Stomach (tissue), 4 donors: ENCODE data around the gene EPHB6.

ENCODE experiments used
- POLR2A ChIP-seq, 4 donors: fragments of 450-650 bp; IDR thresholded peaks; one replicate each; pipeline ENCODE4 v1.6.1; 2016; ENCODE audit warnings: antibody characterized with exemption in 4 of 4, control low read depth in 2 of 4, mild to moderate bottlenecking in 1 of 4, moderate library complexity in 1 of 4
- POLR2AphosphoS5 ChIP-seq, 3 donors: sonication (generic); formaldehyde crosslinking; IDR thresholded peaks; one replicate each; pipeline ENCODE4 v1.6.1; 2016; ENCODE audit warnings: antibody characterized with exemption in 3 of 3
- TF ChIP-seq, protein P1 (sequence below), 7 experiments: fragments of 450-650 bp in 4 of 7; fragments of 200-600 bp in 3 of 7; sonication (generic) in 3 of 7; IDR thresholded peaks; one replicate each; pipeline ENCODE4 v1.5.1; 2016 to 2019; ENCODE audit warnings: antibody characterized with exemption in 7 of 7, control low read depth in 2 of 7, mild to moderate bottlenecking in 1 of 7

GRCh38 chr7:142913566-142913965, 58.7 kb downstream of the EPHB6 start:
- TF ChIP-seq, protein P1, sequence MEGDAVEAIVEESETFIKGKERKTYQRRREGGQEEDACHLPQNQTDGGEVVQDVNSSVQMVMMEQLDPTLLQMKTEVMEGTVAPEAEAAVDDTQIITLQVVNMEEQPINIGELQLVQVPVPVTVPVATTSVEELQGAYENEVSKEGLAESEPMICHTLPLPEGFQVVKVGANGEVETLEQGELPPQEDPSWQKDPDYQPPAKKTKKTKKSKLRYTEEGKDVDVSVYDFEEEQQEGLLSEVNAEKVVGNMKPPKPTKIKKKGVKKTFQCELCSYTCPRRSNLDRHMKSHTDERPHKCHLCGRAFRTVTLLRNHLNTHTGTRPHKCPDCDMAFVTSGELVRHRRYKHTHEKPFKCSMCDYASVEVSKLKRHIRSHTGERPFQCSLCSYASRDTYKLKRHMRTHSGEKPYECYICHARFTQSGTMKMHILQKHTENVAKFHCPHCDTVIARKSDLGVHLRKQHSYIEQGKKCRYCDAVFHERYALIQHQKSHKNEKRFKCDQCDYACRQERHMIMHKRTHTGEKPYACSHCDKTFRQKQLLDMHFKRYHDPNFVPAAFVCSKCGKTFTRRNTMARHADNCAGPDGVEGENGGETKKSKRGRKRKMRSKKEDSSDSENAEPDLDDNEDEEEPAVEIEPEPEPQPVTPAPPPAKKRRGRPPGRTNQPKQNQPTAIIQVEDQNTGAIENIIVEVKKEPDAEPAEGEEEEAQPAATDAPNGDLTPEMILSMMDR (IDR thresholded peaks at IDR 0.05): no peak
- TF ChIP-seq POLR2AphosphoS5 (IDR thresholded peaks at IDR 0.05) (no peak), POLR2A (IDR thresholded peaks at IDR 0.05) (no peak)
